Uterus (tissue), 4 donors: ENCODE measurements around the gene CLCN1. TPM values are rescaled to one million over a fixed set of nuclear protein-coding genes. Genes with fewer than 3 reads are reported as not detected.

Experiments
- DNase-seq, 2 donors: peaks; one replicate each; pipeline ENCODE4 v3.0.0-alpha.2; 2019 to 2020
- H3K27ac ChIP-seq, 2 donors: fragments of 200-600 bp; sonication (generic); 1 replicate in 1 of 2; 2 replicates in 1 of 2; pipeline ENCODE4 v1.5.1; 2016 to 2018
- H3K27me3 ChIP-seq, 2 donors: fragments of 200-600 bp; sonication (generic); one replicate each; pipeline ENCODE4 v1.5.1; 2018 to 2019; ENCODE audit warnings: control low read depth in 1 of 2
- H3K36me3 ChIP-seq, 2 donors: fragments of 200-600 bp; sonication (generic); one replicate each; pipeline ENCODE4 v1.5.1; 2019; ENCODE audit warnings: control low read depth in 1 of 2
- H3K4me1 ChIP-seq, 2 donors: fragments of 200-600 bp; sonication (generic); one replicate each; pipeline ENCODE4 v1.5.1; 2018 to 2019; ENCODE audit warnings: control low read depth in 1 of 2
- H3K4me3 ChIP-seq, 2 donors: fragments of 200-600 bp; sonication (generic); 1 replicate in 1 of 2; 2 replicates in 1 of 2; pipeline ENCODE4 v1.5.1; 2018 to 2019; ENCODE audit warnings: mild to moderate bottlenecking in 1 of 2
- H3K9me3 ChIP-seq, 2 donors: fragments of 200-600 bp; sonication (generic); one replicate each; pipeline ENCODE4 v1.5.1; 2019; ENCODE audit warnings: control low read depth in 1 of 2
- POLR2A ChIP-seq, 2 donors: fragments of 450-650 bp; IDR thresholded peaks; one replicate each; pipeline ENCODE4 v1.6.1; 2016; ENCODE audit warnings: antibody characterized with exemption in 2 of 2, mild to moderate bottlenecking in 1 of 2, moderate library complexity in 1 of 2
- intact Hi-C: fragments of 100-400 bp; cut with DNase I; formaldehyde crosslinking; loops from one replicate; pipeline ENCODE4 v1.15.1; 2023; ENCODE audit warnings: low total_unique reads
- total RNA-seq, 4 donors: library from RNA; depleted of rRNA in 3 of 4; stranded (reverse); fragments of >200 nt in 3 of 4; gene quantifications; one replicate each; pipeline versions ENCODE4 v1.1.0 to v1.2.4, GENCODE V29; 2014 to 2023
- TF ChIP-seq, protein P1 (sequence below), 4 experiments: fragments of 200-600 bp in 2 of 4; fragments of 450-650 bp in 2 of 4; sonication (generic) in 2 of 4; IDR thresholded peaks; one replicate each; pipeline ENCODE4 v1.5.1; 2016 to 2019; ENCODE audit warnings: antibody characterized with exemption in 4 of 4, mild to moderate bottlenecking in 2 of 4, moderate library complexity in 1 of 4
- donor health status: DM: yes; HTN: yes; CAD: no.

The CLCN1 gene
- total RNA-seq, 4 donors from 2014 or later, result 0.21 to 0.30 TPM; not detected in 2

DNA sequence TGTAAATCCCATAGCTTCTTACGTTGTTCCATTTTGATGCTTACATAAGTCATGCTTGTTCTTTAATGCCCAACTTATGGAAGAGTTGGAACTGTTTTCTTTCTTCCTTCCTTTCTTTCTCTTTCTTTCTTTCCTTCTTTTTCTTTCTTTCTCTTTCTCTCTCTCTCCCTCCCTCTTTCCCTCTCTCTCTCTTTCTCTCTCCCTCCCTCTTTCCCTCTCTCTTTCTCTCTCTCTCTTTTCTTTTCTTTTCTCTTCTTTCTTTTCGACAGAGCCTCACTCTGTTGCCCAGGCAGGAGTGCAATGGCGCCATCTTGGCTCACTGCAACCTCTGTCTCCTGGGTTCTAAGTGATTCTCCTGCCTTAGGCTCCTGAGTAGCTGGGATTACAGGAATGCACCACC, 27.7 kb downstream of the CLCN1 start:
- no peaks in the 10 kb centered on the region for H3K36me3 ChIP-seq
- H3K9me3 ChIP-seq, result no peaks in the 10 kb centered on the region
- no peaks in the 10 kb centered on the region for H3K4me1 ChIP-seq
- H3K27me3 ChIP-seq, result no peaks in the 10 kb centered on the region
- intact Hi-C loops, result no loop called here
- H3K4me3 ChIP-seq, result no peak overlapping the region
- TF ChIP-seq POLR2A (IDR thresholded peaks at IDR 0.05), result no peak
- TF ChIP-seq, protein P1, sequence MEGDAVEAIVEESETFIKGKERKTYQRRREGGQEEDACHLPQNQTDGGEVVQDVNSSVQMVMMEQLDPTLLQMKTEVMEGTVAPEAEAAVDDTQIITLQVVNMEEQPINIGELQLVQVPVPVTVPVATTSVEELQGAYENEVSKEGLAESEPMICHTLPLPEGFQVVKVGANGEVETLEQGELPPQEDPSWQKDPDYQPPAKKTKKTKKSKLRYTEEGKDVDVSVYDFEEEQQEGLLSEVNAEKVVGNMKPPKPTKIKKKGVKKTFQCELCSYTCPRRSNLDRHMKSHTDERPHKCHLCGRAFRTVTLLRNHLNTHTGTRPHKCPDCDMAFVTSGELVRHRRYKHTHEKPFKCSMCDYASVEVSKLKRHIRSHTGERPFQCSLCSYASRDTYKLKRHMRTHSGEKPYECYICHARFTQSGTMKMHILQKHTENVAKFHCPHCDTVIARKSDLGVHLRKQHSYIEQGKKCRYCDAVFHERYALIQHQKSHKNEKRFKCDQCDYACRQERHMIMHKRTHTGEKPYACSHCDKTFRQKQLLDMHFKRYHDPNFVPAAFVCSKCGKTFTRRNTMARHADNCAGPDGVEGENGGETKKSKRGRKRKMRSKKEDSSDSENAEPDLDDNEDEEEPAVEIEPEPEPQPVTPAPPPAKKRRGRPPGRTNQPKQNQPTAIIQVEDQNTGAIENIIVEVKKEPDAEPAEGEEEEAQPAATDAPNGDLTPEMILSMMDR (IDR thresholded peaks at IDR 0.05), result no peak
- no peak for DNase-seq
- H3K27ac ChIP-seq, result no peak overlapping the region

DNA sequence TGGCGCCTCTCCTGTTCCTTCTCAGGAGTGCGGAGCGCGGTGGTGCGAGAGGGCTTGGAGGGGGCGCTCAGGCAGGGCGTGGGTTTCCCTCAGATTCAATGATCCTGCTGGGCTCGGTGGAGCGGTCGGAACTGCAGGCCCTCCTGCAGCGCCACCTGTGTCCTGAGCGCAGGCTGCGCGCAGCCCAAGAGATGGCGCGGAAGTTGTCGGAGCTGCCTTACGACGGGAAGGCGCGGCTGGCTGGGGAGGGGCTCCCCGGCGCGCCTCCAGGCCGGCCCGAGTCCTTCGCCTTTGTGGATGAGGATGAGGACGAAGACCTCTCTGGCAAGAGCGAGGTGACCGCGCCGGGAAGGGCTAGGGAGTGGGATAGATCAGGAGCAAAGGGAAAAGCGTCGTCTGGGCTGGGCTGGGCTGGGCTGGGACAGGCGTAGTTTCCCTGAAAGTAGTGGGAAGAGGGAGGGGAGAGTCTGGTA, 29.6 kb downstream of the CLCN1 start:
- no peaks in the 10 kb centered on the region for H3K36me3 ChIP-seq
- H3K4me3 ChIP-seq, result no peak overlapping the region
- no peaks in the 10 kb centered on the region for H3K9me3 ChIP-seq
- no peaks in the 10 kb centered on the region for H3K4me1 ChIP-seq
- no peak for DNase-seq
- intact Hi-C loops, result no loop called here
- no peak overlapping the region for H3K27ac ChIP-seq
- TF ChIP-seq POLR2A (IDR thresholded peaks at IDR 0.05), result no peak
- TF ChIP-seq, protein P1 (IDR thresholded peaks at IDR 0.05), result peak; percentile 37 to 49 (median 41)
- H3K27me3 ChIP-seq, result no peaks in the 10 kb centered on the region

DNA sequence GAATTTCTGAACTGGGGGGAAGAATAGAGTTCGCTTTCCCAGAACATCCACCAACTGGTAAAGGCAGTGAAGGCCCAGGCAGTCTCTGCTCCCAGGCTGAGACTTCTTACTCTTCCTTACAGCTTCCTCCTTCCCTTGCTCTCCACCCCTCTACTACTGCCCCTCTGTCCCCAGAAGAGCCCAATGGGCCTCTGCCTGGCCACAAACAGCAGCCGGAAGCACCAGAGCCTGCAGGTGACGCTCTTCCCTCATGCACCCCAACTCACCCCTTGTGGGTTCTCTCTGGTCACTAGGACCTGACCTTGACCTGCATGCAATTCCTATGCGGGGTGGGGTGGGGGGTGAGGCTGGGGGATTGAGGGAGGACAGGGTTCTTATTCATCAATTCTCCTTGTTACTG, 30.1 kb downstream of the CLCN1 start:
- H3K9me3 ChIP-seq, result no peaks in the 10 kb centered on the region
- no peaks in the 10 kb centered on the region for H3K27me3 ChIP-seq
- no peak overlapping the region for H3K4me3 ChIP-seq
- no peaks in the 10 kb centered on the region for H3K4me1 ChIP-seq
- intact Hi-C loops, result no loop called here
- no peak overlapping the region for H3K27ac ChIP-seq
- no peak for DNase-seq
- no peak for TF ChIP-seq POLR2A (IDR thresholded peaks at IDR 0.05)
- TF ChIP-seq, protein P1 (IDR thresholded peaks at IDR 0.05), result no peak
- no peaks in the 10 kb centered on the region for H3K36me3 ChIP-seq

DNA sequence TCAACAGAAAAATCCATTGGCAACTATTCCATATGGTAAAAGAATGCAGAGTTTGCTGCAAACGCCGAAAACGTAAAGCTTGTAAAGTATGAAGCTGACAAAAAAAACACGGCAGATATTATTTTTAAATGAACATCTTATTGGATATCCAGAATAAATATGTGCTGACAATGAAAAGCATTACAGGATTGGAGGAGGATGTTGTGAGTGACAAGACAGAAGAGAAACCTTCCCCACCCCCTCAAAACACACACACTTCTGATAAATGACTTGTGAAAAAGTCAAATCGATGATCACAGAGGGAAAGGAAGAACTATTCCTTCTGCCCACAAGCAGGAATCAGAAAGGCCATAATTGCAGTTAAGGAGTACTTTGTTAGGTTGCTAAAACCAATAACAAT, 32.0 kb downstream of the CLCN1 start:
- intact Hi-C loops, result no loop called here
- no peaks in the 10 kb centered on the region for H3K27me3 ChIP-seq
- no peaks in the 10 kb centered on the region for H3K36me3 ChIP-seq
- H3K27ac ChIP-seq, result no peak overlapping the region
- H3K4me3 ChIP-seq, result no peak overlapping the region
- TF ChIP-seq, protein P1 (IDR thresholded peaks at IDR 0.05), result no peak
- TF ChIP-seq POLR2A (IDR thresholded peaks at IDR 0.05), result no peak
- no peaks in the 10 kb centered on the region for H3K9me3 ChIP-seq
- DNase-seq, result no peak
- no peaks in the 10 kb centered on the region for H3K4me1 ChIP-seq

DNA sequence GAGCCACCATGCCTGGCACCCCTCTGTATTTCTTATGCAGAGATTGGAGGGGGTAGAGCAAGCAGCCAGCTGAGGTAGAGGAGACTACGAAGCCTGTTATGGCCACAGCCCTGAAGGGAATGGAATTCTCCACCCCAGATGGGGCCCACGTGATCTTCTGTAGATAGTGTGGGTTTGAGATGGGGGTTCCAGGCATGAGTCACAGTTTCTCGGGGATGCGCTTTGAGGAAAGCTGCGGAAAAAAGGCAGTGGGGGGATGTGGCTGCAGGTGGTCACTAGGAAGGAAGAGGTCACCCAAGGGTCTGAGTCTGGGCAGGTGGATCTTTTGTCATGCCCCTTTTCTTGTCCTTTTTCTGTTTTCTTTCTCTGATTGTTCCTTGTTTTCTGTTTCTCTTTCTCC, 35.1 kb downstream of the CLCN1 start:
- Histone ChIP-seq H3K36me3 (no peaks in the 10 kb centered on the region), H3K4me3 (no peak overlapping the region), H3K27ac (no peak overlapping the region), H3K9me3 (no peaks in the 10 kb centered on the region), H3K4me1 (no peaks in the 10 kb centered on the region), H3K27me3 (no peaks in the 10 kb centered on the region)
- DNase-seq, result no peak
- TF ChIP-seq POLR2A (IDR thresholded peaks at IDR 0.05), result no peak
- TF ChIP-seq, protein P1 (IDR thresholded peaks at IDR 0.05), result no peak
- intact Hi-C loops, result no loop called here
